MM.1S (cell line): ENCODE measurements around the gene PHETA1.

Experiments
- EZH2 ChIP-seq: fragments of 300-600 bp; sonication (generic); optimal IDR thresholded peaks from 2 replicates; pipeline ENCODE3; 2017; ENCODE audit warnings: low read depth, mild to moderate bottlenecking, antibody characterized with exemption, low read length, mixed read lengths
- EZH2phosphoT487 ChIP-seq: fragments of 300-600 bp; sonication (generic); IDR thresholded peaks from 2 replicates; pipeline ENCODE4 v1.6.1; 2018; ENCODE audit warnings: antibody characterized with exemption, low read length
- TF ChIP-seq, protein P1 (sequence below): fragments of 300-600 bp; sonication (generic); IDR thresholded peaks from 2 replicates; pipeline ENCODE4 v1.5.1; 2016; ENCODE audit warnings: antibody characterized with exemption, low read length, mixed read lengths

DNA sequence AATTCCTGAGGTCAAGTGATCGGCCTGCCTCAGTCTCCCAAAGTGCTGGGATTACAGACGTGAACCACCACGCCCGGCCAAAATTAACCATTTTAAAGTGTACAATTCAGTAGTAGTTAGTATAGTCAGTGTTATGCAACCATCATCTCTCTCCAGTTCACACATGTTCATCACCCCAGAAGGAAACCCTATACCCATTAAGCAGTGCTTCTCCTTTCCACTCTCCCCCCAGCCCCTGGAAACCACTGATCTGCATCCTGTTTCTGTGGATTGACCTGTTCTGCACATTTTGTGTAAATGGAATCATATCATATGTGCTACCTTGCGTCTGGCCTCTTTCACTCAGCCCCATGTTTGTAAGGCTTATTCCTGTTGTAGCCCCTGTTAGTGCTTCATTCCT, 52.2 kb downstream of the PHETA1 start:
- TF ChIP-seq EZH2 (no peak), EZH2phosphoT487 (no peak)
- TF ChIP-seq, protein P1, sequence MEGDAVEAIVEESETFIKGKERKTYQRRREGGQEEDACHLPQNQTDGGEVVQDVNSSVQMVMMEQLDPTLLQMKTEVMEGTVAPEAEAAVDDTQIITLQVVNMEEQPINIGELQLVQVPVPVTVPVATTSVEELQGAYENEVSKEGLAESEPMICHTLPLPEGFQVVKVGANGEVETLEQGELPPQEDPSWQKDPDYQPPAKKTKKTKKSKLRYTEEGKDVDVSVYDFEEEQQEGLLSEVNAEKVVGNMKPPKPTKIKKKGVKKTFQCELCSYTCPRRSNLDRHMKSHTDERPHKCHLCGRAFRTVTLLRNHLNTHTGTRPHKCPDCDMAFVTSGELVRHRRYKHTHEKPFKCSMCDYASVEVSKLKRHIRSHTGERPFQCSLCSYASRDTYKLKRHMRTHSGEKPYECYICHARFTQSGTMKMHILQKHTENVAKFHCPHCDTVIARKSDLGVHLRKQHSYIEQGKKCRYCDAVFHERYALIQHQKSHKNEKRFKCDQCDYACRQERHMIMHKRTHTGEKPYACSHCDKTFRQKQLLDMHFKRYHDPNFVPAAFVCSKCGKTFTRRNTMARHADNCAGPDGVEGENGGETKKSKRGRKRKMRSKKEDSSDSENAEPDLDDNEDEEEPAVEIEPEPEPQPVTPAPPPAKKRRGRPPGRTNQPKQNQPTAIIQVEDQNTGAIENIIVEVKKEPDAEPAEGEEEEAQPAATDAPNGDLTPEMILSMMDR = no peak
